ENCODE measurements around the gene ODR4. TPM values are rescaled to one million over a fixed set of nuclear protein-coding genes. Genes with fewer than 3 reads are reported as not detected.

The ODR4 gene
- total and polyA plus RNA-seq, 2 of the 4 experiments (the other 2 are of a cell fraction): 9.4 to 9.7 TPM

DNA sequence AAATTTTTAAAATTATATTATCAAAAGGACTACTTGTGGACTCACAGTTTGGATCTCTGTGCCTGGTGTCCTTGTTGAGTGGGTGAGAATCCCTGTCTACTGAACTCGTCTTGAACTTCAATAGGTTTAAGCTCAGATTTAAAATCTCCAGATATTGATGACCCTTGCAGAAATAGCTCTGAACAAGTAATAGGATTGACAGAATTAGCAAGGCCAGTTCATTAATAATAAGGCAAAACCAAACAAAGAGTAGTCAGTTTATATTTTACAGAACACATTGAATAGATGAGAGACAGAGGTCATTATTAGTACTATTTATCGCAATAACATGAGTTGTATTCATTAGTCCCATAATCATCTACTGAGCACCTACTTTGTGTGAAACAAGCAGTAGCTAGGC lies 85.4 kb downstream of the ODR4 start, which contains the start of gene PDC:
Gene PDC, minus strand, starts transcription at position 101 of the 400 bp plus-strand sequence. CDS start 11,655 bp downstream, outside the sequence.
- Histone ChIP-seq H3K27me3 (ENCODE audit: control insufficient read depth, insufficient read depth, low read length) (no peaks in the 10 kb centered on the region), H3K9me1 (ENCODE audit: insufficient read depth, low read length) (no peaks in the 10 kb centered on the region), H3K4me1 (ENCODE audit: control insufficient read depth, insufficient read depth, low read length) (no peaks in the 10 kb centered on the region), H3K36me3 (ENCODE audit: control insufficient read depth, insufficient read depth, low read length) (no peaks in the 10 kb centered on the region), H3K18ac (ENCODE audit: low read depth, low read length) (no peak within 1 kb of the TSS), H2AK5ac (ENCODE audit: low read depth, low read length) (no peak within 1 kb of the TSS), H3K79me1 (ENCODE audit: low read depth in 1 of 2, low read length in 2 of 2) (no peaks in the 10 kb centered on the region), H3K56ac (ENCODE audit: extremely low read depth, insufficient read depth, low read length) (no peak within 1 kb of the TSS), H2BK15ac (ENCODE audit: low read depth, low read length) (no peak within 1 kb of the TSS), H3K14ac (replicated peaks; ENCODE audit: low read depth, low read length) (no peak within 1 kb of the TSS), H2BK20ac (ENCODE audit: low read depth, low read length) (no peak within 1 kb of the TSS), H4K20me1 (ENCODE audit: insufficient read depth, low read length) (no peaks in the 10 kb centered on the region), H2BK5ac (ENCODE audit: low read depth, low read length, poor library complexity, severe bottlenecking) (no peak within 1 kb of the TSS), H3K27ac (ENCODE audit: insufficient read depth, low read length) (no peak within 1 kb of the TSS), H4K5ac (ENCODE audit: low read depth, low read length) (no peak within 1 kb of the TSS), H2AK9ac (replicated peaks; ENCODE audit: low read depth, low read length, poor library complexity) (no peak within 1 kb of the TSS), H3K4me3 (ENCODE audit: insufficient read depth, low read depth, low read length) (no peak within 1 kb of the TSS), H3K23ac (ENCODE audit: low read depth, low read length) (no peak within 1 kb of the TSS), H4K8ac (ENCODE audit: low read depth in 2 of 2, low read length in 2 of 2) (no peak within 1 kb of the TSS), H3K4ac (ENCODE audit: low read depth, low read length) (no peak within 1 kb of the TSS), H2AFZ (replicated peaks; ENCODE audit: low read length, poor library complexity) (no peak within 1 kb of the TSS), H3K9me3 (ENCODE audit: control insufficient read depth, insufficient read depth, low read length) (no peaks in the 10 kb centered on the region), H2BK120ac (ENCODE audit: low read depth, low read length) (no peak within 1 kb of the TSS), H3K4me2 (ENCODE audit: low read depth, low read length) (no peak within 1 kb of the TSS), H3K9ac (ENCODE audit: low read depth, low read length) (no peak within 1 kb of the TSS), H4K91ac (ENCODE audit: insufficient read depth, low read depth, low read length) (no peak within 1 kb of the TSS)
- dilution Hi-C loops (cut with HindIII; ENCODE audit: low sequenced_read_pairs, unreplicated experiment): no loop called here
- DNase-seq: no peak
- intact Hi-C loops (cut with micrococcal nuclease): no loop called here
- TF ChIP-seq RCOR1 (IDR thresholded peaks at IDR 0.05; ENCODE audit: insufficient replicate concordance, low read length) (no peak), RFX5 (IDR thresholded peaks at IDR 0.05; ENCODE audit: low read depth, low read length) (no peak), SMC3 (IDR thresholded peaks at IDR 0.05; ENCODE audit: low read depth, low read length) (no peak), MXI1 (IDR thresholded peaks at IDR 0.05; ENCODE audit: borderline replicate concordance, low read depth, low read length) (no peak), POLR2A (IDR thresholded peaks at IDR 0.05; ENCODE audit: low read depth, low read length) (no peak), NFE2L2 (IDR thresholded peaks at IDR 0.05; ENCODE audit: low read depth, low read length) (no peak), RAD21 (IDR thresholded peaks at IDR 0.05; ENCODE audit: low read length) (no peak), MAZ (IDR thresholded peaks at IDR 0.05; ENCODE audit: borderline replicate concordance, low read depth, low read length) (no peak), MAFK (IDR thresholded peaks at IDR 0.05; ENCODE audit: low read depth, low read length) (no peak), FOS (IDR thresholded peaks at IDR 0.05; ENCODE audit: low read depth, low read length) (no peak), CHD1 (IDR thresholded peaks at IDR 0.05; ENCODE audit: low read depth, low read length) (no peak), ELK1 (IDR thresholded peaks at IDR 0.05; ENCODE audit: borderline replicate concordance, low read depth, low read length) (no peak), BHLHE40 (IDR thresholded peaks at IDR 0.05; ENCODE audit: low read depth, low read length) (no peak), CEBPB (IDR thresholded peaks at IDR 0.05; ENCODE audit: low read depth, low read length) (no peak)
- TF ChIP-seq, protein P1, sequence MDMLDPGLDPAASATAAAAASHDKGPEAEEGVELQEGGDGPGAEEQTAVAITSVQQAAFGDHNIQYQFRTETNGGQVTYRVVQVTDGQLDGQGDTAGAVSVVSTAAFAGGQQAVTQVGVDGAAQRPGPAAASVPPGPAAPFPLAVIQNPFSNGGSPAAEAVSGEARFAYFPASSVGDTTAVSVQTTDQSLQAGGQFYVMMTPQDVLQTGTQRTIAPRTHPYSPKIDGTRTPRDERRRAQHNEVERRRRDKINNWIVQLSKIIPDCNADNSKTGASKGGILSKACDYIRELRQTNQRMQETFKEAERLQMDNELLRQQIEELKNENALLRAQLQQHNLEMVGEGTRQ (IDR thresholded peaks at IDR 0.05; ENCODE audit: low read depth, low read length): no peak
- TF ChIP-seq, protein P2, sequence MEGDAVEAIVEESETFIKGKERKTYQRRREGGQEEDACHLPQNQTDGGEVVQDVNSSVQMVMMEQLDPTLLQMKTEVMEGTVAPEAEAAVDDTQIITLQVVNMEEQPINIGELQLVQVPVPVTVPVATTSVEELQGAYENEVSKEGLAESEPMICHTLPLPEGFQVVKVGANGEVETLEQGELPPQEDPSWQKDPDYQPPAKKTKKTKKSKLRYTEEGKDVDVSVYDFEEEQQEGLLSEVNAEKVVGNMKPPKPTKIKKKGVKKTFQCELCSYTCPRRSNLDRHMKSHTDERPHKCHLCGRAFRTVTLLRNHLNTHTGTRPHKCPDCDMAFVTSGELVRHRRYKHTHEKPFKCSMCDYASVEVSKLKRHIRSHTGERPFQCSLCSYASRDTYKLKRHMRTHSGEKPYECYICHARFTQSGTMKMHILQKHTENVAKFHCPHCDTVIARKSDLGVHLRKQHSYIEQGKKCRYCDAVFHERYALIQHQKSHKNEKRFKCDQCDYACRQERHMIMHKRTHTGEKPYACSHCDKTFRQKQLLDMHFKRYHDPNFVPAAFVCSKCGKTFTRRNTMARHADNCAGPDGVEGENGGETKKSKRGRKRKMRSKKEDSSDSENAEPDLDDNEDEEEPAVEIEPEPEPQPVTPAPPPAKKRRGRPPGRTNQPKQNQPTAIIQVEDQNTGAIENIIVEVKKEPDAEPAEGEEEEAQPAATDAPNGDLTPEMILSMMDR (conservative IDR thresholded peaks at IDR 0.05; ENCODE audit: low read depth, low read length): no peak
- in situ Hi-C loops (cut with MboI; ENCODE audit: low sequenced_read_pairs): no loop called here
- no TSS peak for BruUV-seq (replicated peaks)
- ChIA-PET CTCF (no interaction called here), POLR2A (ENCODE audit: unreplicated experiment) (no interaction called here)
- ATAC-seq (ENCODE audit: low read depth): no peak
- no CpG with 5 or more reads among the region's 2 CpGs for WGBS, 2 experiments (ENCODE audit: extremely low coverage in 2 of 2, insufficient read length in 1 of 2)

All from IMR-90 (cell line).